Measurements from ENCODE around the gene FKBP4. TPM values are rescaled to one million over a fixed set of nuclear protein-coding genes. Genes with fewer than 3 reads are reported as not detected.

The FKBP4 gene, protein sequence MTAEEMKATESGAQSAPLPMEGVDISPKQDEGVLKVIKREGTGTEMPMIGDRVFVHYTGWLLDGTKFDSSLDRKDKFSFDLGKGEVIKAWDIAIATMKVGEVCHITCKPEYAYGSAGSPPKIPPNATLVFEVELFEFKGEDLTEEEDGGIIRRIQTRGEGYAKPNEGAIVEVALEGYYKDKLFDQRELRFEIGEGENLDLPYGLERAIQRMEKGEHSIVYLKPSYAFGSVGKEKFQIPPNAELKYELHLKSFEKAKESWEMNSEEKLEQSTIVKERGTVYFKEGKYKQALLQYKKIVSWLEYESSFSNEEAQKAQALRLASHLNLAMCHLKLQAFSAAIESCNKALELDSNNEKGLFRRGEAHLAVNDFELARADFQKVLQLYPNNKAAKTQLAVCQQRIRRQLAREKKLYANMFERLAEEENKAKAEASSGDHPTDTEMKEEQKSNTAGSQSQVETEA
- 10 to 100 TPM; 64.1 to 75.3 TPM for total RNA-seq

DNA sequence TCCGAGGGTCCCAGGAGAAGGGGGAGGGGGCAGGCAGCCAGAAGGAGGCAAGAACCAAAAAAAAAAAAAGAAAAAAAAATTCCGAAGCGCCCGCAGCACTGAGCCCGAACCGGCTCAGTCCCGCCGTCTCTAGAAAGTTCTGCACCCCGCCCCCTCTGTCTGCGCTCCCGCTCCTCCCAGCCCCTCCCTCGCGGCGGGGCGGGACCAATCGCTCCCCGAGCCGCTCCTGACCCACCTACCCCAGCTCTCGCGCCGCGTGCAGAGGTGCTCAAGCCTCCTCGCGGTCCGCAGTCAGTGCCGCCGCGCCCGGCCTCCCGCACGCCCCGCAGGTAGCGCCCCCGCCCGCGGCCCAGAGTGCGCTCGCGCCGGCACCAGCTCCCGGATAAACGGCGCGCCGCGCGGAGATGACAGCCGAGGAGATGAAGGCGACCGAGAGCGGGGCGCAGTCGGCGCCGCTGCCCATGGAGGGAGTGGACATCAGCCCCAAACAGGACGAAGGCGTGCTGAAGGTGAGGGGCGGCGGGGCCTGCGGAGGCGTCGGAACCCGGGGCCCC lies at the start of gene FKBP4:
TSS of gene FKBP4 (plus strand) at position 235 of the 554 bp plus-strand sequence. CDS start at position 405, 170 bp downstream.
- H3K27ac Mint-ChIP-seq = no peak within 1 kb of the TSS
- no peaks in the 10 kb centered on the region for H3K9me3 Mint-ChIP-seq
- peaks cover 5 to 25% of the 10 kb centered on the region in 2 donors for H3K36me3 Mint-ChIP-seq (ENCODE audit: insufficient read depth in 2 of 2)
- ATAC-seq (replicated peaks in 1 of 2) (peak; percentile 93 to 94), DNase-seq (peak; percentile 91 to 94)
- peaks cover 37% of the 10 kb centered on the region for H3K4me1 Mint-ChIP-seq (ENCODE audit: low read depth)
- peak within 1 kb of the TSS; percentile 92 to 97 for H3K4me3 Mint-ChIP-seq
- no peaks in the 10 kb centered on the region for H3K27me3 Mint-ChIP-seq (ENCODE audit: low read depth)

DNA sequence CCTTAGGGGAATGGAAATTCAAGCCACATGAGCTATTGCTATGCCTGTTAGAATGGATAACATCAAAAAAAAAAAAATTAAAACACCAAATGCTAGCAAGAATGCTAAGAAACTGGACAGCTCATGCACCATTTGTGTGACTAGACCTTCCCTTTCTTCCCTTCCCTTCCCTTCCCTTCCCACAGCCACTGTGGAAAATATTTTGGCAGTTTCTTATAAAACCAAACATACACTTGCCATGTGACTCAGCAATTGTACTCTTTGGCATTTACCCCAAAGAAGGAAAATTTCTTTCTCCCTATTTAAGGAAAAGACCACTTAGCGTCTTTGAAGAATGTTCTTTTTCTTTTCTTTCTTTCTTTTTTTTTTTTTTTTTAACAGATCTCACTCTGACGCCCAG lies 49.1 kb upstream of the FKBP4 start:
- Mint-ChIP-seq H3K9me3 (peaks cover 0 to 5% of the 10 kb centered on the region in 2 donors), H3K4me1 (ENCODE audit: low read depth) (no peaks in the 10 kb centered on the region), H3K36me3 (ENCODE audit: insufficient read depth in 2 of 2) (no peaks in the 10 kb centered on the region), H3K27me3 (ENCODE audit: low read depth) (peaks cover 10% of the 10 kb centered on the region), H3K4me3 (no peak overlapping the region), H3K27ac (no peak overlapping the region)
- ATAC-seq (replicated peaks in 1 of 2) = no peak
- DNase-seq = no peak

DNA sequence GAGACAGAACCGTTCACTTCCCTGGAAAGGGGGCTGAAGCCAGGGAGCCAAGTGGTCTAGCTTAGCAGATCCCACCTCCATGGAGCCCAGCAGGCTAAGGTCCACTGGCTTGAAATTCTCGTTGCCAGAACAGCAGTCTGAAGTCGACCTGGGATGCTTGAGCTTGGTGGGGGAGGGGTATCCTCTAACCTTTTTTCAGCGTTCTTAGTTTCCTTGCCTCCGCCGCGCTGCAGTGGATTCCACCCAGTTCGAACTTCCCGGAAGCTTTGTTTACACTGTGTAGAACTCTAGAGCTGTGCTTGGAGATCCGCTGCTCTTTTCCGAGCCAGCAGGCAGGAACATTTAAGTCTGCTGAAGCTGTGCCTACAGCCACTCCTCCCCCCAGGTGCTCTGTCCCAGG lies 45.2 kb upstream of the FKBP4 start:
- Mint-ChIP-seq H3K4me1 (ENCODE audit: low read depth) (no peaks in the 10 kb centered on the region), H3K4me3 (no peak overlapping the region), H3K27me3 (ENCODE audit: low read depth) (peaks cover 40% of the 10 kb centered on the region), H3K9me3 (peaks cover 3 to 10% of the 10 kb centered on the region in 2 donors), H3K36me3 (ENCODE audit: insufficient read depth in 2 of 2) (peaks cover 0 to 2% of the 10 kb centered on the region in 2 donors), H3K27ac (no peak overlapping the region)
- DNase-seq (no peak), ATAC-seq (replicated peaks in 1 of 2) (no peak)

DNA sequence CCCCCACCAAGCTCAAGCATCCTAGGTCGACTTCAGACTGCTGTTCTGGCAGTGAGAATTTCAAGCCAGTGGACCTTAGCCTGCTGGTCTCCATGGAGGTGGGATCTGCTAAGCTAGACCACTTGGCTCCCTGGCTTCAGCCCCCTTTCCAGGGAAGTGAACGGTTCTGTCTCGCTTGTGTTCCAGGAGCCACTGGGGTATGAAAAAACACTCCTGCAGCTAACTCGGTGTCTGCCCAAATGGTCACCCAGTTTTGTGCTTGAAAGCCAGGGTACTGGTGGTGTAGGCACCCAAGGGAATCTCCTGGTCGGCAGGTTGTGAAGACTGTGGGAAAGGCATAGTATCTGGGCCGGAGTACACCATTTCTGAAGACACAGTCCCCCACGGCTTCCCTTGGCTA lies 44.6 kb upstream of the FKBP4 start:
- H3K4me3 Mint-ChIP-seq = no peak overlapping the region
- no peak overlapping the region for H3K27ac Mint-ChIP-seq
- H3K4me1 Mint-ChIP-seq (ENCODE audit: low read depth) = no peaks in the 10 kb centered on the region
- ATAC-seq (replicated peaks in 1 of 2) (no peak), DNase-seq (no peak)
- H3K27me3 Mint-ChIP-seq (ENCODE audit: low read depth) = peaks cover 40% of the 10 kb centered on the region
- H3K36me3 Mint-ChIP-seq (ENCODE audit: insufficient read depth in 2 of 2) = peaks cover 0 to 2% of the 10 kb centered on the region in 2 donors
- peaks cover 3 to 10% of the 10 kb centered on the region in 2 donors for H3K9me3 Mint-ChIP-seq

DNA sequence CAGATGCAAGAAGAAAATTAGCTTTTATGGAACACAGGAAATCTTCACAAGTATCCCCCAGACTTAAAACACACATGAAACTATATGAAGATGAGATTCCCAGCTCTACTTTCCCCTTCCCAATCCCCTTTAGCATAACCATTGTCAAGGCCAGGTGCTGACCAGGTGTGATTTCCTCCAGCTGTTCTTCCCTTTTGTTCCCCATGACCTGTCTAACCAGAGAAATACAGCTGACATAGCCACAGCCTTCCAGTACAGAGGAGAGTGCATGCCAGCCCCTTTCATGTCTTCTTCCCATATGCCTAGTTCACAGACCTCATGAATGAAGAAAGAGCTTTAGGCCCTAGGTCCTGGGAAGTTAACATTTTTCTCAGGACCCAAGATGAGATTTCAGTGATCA lies 43.5 kb upstream of the FKBP4 start:
- H3K4me3 Mint-ChIP-seq = no peak overlapping the region
- ATAC-seq (replicated peaks in 1 of 2) (no peak), DNase-seq (no peak)
- peaks cover 0 to 2% of the 10 kb centered on the region in 2 donors for H3K36me3 Mint-ChIP-seq (ENCODE audit: insufficient read depth in 2 of 2)
- no peak overlapping the region for H3K27ac Mint-ChIP-seq
- peaks cover 40% of the 10 kb centered on the region for H3K27me3 Mint-ChIP-seq (ENCODE audit: low read depth)
- H3K4me1 Mint-ChIP-seq (ENCODE audit: low read depth) = no peaks in the 10 kb centered on the region
- peaks cover 3 to 9% of the 10 kb centered on the region in 2 donors for H3K9me3 Mint-ChIP-seq

DNA sequence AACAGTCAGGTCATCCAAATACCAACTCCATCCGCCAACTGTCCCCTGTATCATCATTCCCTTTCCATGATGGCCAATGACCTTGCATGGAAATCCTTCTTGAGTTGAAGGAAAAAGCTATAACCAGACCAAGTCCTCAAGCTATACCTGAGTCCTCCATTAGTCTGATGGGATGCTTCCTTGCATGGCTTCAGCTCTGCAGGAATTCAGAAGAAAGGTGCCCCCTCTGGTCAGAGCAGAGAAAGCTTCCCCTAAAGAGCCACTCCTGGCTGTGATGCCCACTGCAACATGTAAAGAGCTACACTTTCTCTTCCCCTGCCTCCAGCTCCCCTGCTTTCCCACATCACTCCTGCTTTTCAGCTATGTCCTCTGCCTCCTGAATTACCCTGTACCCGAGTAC lies 43.1 kb upstream of the FKBP4 start:
- Mint-ChIP-seq H3K9me3 (peaks cover 3 to 7% of the 10 kb centered on the region in 2 donors), H3K36me3 (ENCODE audit: insufficient read depth in 2 of 2) (peaks cover 0 to 2% of the 10 kb centered on the region in 2 donors), H3K4me1 (ENCODE audit: low read depth) (no peaks in the 10 kb centered on the region), H3K4me3 (no peak overlapping the region), H3K27me3 (ENCODE audit: low read depth) (peaks cover 40% of the 10 kb centered on the region), H3K27ac (no peak overlapping the region)
- ATAC-seq (replicated peaks in 1 of 2) (no peak), DNase-seq (no peak)

DNA sequence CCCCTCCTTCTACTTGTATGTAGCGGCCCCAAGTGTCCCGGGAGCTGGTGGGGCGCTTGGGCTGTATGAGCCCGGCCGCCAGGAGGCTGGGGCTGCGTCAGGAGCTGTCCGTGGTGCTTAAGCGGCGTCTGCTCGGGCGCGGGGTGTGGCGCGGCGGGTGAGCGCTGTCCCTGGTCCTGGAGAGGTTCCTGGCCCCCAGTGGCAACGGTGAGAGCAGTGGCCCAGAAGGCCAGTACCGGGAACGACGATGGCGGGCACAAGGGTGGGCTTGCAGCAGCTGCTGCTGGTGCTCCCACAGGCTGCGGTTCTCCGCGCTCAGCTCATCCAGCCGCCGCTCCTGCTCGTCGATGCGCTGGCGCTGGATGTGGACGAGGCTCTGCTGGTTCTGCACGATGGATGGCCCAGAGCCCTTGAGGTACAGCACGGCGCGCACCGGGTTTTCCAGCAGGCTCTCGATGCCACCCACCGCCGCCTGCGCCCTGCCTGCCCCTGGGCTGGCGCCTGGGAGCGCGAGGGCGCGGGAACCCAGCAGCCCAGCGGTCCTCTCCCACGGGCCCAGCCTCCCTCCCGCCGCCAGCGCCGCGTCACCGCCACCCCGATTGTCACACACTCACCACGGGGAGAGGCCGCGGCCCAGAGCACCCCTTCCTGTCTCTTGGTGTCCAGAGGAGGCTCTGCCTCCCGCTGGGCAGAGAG lies 41.9 kb upstream of the FKBP4 start:
- Mint-ChIP-seq H3K4me1 (ENCODE audit: low read depth) (no peaks in the 10 kb centered on the region), H3K27me3 (ENCODE audit: low read depth) (peaks cover 33% of the 10 kb centered on the region), H3K9me3 (peaks cover 3 to 5% of the 10 kb centered on the region in 2 donors), H3K4me3 (no peak overlapping the region), H3K27ac (no peak overlapping the region), H3K36me3 (ENCODE audit: insufficient read depth in 2 of 2) (peaks cover 0 to 2% of the 10 kb centered on the region in 2 donors)
- ATAC-seq (replicated peaks in 1 of 2) (peak; percentile 98 to 99), DNase-seq (peak; percentile 86 to 88)

DNA sequence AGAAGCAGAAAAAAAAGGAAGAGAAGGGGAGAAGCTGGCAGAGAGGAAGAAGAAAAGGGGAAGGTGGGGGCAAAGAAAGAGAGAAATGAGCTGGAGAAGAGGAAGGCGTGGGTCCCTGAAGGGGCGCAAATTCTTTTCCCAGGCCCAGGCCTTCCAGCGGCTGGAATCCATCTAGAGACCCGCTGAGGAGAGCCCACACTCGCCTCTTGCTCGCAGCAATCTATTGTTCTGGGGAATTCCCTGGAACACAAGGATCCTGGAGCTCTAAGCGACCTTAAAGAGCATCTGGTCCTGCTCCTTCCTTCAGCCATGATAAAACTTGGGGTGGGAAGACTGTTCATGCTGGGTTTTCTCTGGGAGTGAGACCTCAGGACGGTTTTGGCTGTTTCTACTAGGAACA lies 41.2 kb upstream of the FKBP4 start:
- H3K4me3 Mint-ChIP-seq = no peak overlapping the region
- H3K36me3 Mint-ChIP-seq (ENCODE audit: insufficient read depth in 2 of 2) = peaks cover 0 to 2% of the 10 kb centered on the region in 2 donors
- peaks cover 29% of the 10 kb centered on the region for H3K27me3 Mint-ChIP-seq (ENCODE audit: low read depth)
- no peaks in the 10 kb centered on the region for H3K4me1 Mint-ChIP-seq (ENCODE audit: low read depth)
- H3K27ac Mint-ChIP-seq = no peak overlapping the region
- H3K9me3 Mint-ChIP-seq = peaks cover 3 to 5% of the 10 kb centered on the region in 2 donors
- ATAC-seq (replicated peaks in 1 of 2) (no peak), DNase-seq (no peak)

DNA sequence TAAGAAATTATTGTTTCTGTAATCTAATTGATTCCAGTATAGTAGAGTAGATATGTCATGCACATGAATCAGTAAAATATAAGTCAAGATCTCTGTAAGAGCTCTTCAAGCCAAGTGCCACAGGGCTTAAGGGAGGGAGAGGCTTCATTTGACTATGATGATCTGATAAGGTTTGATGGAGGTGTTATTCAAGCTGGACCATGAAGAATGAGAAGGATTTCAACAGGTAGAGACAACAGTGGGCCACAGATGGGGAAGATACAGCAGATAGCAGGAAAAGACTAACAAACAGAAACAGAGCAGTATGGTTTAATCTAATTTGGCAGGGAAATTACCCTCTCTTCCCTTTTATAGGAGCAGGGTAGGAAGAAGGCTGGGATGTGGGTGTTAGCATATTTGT lies 40.6 kb upstream of the FKBP4 start:
- Mint-ChIP-seq H3K27me3 (ENCODE audit: low read depth) (peaks cover 29% of the 10 kb centered on the region), H3K4me3 (no peak overlapping the region), H3K4me1 (ENCODE audit: low read depth) (no peaks in the 10 kb centered on the region), H3K9me3 (peaks cover 3 to 5% of the 10 kb centered on the region in 2 donors), H3K27ac (no peak overlapping the region), H3K36me3 (ENCODE audit: insufficient read depth in 2 of 2) (peaks cover 0 to 2% of the 10 kb centered on the region in 2 donors)
- DNase-seq (no peak), ATAC-seq (replicated peaks in 1 of 2) (no peak)

DNA sequence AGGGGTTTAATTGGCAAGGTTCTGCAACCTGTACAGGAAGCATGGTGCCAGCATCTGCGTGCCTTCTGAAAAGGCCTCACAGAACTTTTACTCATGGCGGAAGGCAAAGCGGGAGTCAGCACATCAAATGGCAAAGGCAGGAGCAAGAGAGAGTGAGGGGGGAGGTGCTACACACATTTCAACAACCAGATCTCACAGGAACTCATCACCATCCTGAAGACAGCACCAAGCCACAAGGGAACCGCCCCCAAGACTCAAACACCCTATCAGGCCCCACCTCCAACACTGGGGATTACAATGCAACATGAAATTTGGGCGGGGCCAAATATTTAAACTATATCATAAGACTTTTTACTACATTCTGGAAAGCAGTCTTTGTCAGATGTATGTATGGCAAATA lies 38.0 kb upstream of the FKBP4 start:
- no peak for DNase-seq
- Mint-ChIP-seq H3K27me3 (ENCODE audit: low read depth) (peaks cover 21% of the 10 kb centered on the region), H3K27ac (no peak overlapping the region)

DNA sequence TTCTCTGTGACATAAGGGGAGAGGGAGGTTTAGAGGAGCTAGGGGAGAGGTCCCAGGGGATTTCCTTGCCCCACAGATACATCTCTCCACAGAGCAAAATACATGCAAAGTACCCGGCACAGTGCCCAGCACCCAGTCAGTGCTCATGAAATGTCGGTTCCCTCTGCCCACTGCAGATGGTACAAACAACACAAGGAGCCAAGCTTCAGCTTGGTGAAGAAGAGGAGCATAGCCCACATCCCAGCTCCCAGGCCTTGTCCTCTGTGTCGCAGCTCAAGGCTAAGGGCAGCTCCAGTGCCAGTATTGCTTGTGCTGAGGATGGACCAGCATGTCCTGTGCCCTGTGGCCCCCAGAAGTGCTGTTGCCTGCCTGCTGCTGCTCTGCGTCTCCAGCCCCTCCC lies 35.0 kb upstream of the FKBP4 start:
- no peaks in the 10 kb centered on the region for H3K36me3 Mint-ChIP-seq (ENCODE audit: insufficient read depth in 2 of 2)
- H3K27me3 Mint-ChIP-seq (ENCODE audit: low read depth) = no peaks in the 10 kb centered on the region
- ATAC-seq (replicated peaks in 1 of 2) = no peak
- no peak overlapping the region for H3K27ac Mint-ChIP-seq
- no peak for DNase-seq
- no peak overlapping the region for H3K4me3 Mint-ChIP-seq
- no peaks in the 10 kb centered on the region for H3K9me3 Mint-ChIP-seq
- H3K4me1 Mint-ChIP-seq (ENCODE audit: low read depth) = no peaks in the 10 kb centered on the region

More for the DNA sequence above, 38.0 kb upstream of the FKBP4 start:
- Mint-ChIP-seq H3K4me3 (no peak overlapping the region), H3K4me1 (ENCODE audit: low read depth) (no peaks in the 10 kb centered on the region), H3K36me3 (ENCODE audit: insufficient read depth in 2 of 2) (peaks cover 0 to 2% of the 10 kb centered on the region in 2 donors), H3K9me3 (peaks cover 3% of the 10 kb centered on the region in 2 donors)
- no peak for ATAC-seq (replicated peaks in 1 of 2)

DNA sequence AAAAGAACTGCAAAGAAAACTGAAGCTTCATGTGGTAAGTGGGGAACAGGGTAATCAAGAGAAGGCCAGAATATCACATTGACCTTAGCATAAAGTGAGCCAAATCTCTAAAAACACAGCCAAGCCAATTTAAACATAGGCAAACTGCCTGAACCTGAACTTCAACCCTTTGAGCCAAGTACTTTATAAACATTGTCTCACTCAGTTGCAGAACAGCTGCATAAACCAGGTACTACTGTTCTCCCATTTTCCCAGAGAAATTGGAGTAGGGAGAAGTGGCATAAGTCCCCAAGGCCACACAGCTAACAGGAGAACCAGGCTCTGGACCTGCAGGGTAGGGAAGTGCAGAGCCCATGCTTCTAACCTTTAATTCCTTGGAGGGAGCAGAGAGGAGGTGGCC lies 30.4 kb upstream of the FKBP4 start:
- no peaks in the 10 kb centered on the region for H3K9me3 Mint-ChIP-seq
- H3K36me3 Mint-ChIP-seq (ENCODE audit: insufficient read depth in 2 of 2) = no peaks in the 10 kb centered on the region
- no peak for DNase-seq
- H3K4me1 Mint-ChIP-seq (ENCODE audit: low read depth) = no peaks in the 10 kb centered on the region
- ATAC-seq (replicated peaks in 1 of 2) = no peak
- no peak overlapping the region for H3K4me3 Mint-ChIP-seq
- no peaks in the 10 kb centered on the region for H3K27me3 Mint-ChIP-seq (ENCODE audit: low read depth)
- no peak overlapping the region for H3K27ac Mint-ChIP-seq

DNA sequence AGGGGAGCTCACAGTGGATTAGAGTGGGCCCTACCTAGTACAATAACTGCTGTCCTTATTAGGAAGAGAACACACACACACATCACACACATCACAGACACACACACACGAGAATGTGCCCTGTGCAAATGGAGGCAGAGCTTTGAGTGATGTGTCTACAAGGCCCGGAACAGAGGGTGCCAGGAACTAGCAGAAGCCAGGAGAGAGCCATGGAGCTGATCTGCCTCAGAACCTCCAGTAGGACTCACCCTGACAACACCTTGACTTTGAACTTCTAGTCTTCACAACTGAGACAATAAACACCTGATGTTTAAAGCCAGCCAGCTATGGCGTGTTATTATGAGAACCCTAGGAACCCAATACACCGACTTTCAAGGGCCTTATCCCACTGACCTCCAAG lies 29.7 kb upstream of the FKBP4 start:
- H3K9me3 Mint-ChIP-seq = no peaks in the 10 kb centered on the region
- no peak overlapping the region for H3K4me3 Mint-ChIP-seq
- H3K36me3 Mint-ChIP-seq (ENCODE audit: insufficient read depth in 2 of 2) = no peaks in the 10 kb centered on the region
- no peak overlapping the region for H3K27ac Mint-ChIP-seq
- H3K4me1 Mint-ChIP-seq (ENCODE audit: low read depth) = no peaks in the 10 kb centered on the region
- ATAC-seq (replicated peaks in 1 of 2) = no peak
- H3K27me3 Mint-ChIP-seq (ENCODE audit: low read depth) = no peaks in the 10 kb centered on the region
- DNase-seq = no peak
